HEK293 (cell line): Measurements from ENCODE around the gene GPHN.

Experiments used
- CTCF ChIA-PET: fragments of 350-600 bp; formaldehyde crosslinking; extraction: SDS; loops from one replicate; lab custom pipeline; 2021; ENCODE audit warnings: antibody characterized with exemption; lab: Yijun Ruan, JAX
- POLR2A ChIA-PET: fragments of 300-600 bp; formaldehyde crosslinking; extraction: SDS; loops from one replicate; lab custom pipeline; 2020; ENCODE audit warnings: antibody characterized with exemption, inconsistent platforms; lab: Yijun Ruan, JAX
- H3K27ac ChIP-seq: fragments of 200-500 bp; sonication (Bioruptor generic); 2 replicates; pipeline ENCODE4 v1.5.1; 2014; ENCODE audit warnings: low read depth, low read length, control low read depth, inconsistent platforms; ENCODE audit errors: extremely low read depth
- H3K36me3 ChIP-seq, 2 experiments: fragments of 200-500 bp in 1 of 2; sonication (Bioruptor generic) in 1 of 2; 1 replicate in 1 of 2; 2 replicates in 1 of 2; pipeline ENCODE4 v1.5.1; 2014 to 2017; ENCODE audit warnings: inconsistent platforms in 2 of 2, low read length in 2 of 2; ENCODE audit not compliant: control insufficient read depth in 2 of 2, insufficient read depth in 1 of 2
- H3K4me1 ChIP-seq: fragments of 200-500 bp; sonication (Bioruptor generic); 2 replicates; pipeline ENCODE4 v1.5.1; 2014; ENCODE audit warnings: mild to moderate bottlenecking, low read length, inconsistent platforms; ENCODE audit not compliant: control insufficient read depth, insufficient read depth
- H3K4me3 ChIP-seq: 2 replicates; pipeline ENCODE4 v1.5.1; 2011; ENCODE audit warnings: low read depth, mild to moderate bottlenecking, control low read depth, low read length, moderate library complexity
- H3K9me3 ChIP-seq: fragments of 200-500 bp; sonication (Bioruptor generic); 2 replicates; pipeline ENCODE4 v1.5.1; 2014; ENCODE audit warnings: low read depth, low read length, inconsistent platforms; ENCODE audit not compliant: control insufficient read depth, insufficient read depth
- PATZ1 ChIP-seq: fragments of 450-650 bp; formaldehyde crosslinking; IDR thresholded peaks from 2 replicates; pipeline ENCODE4 v1.5.1; 2016; ENCODE audit warnings: missing biosample characterization, missing genetic modification characterization
- REST ChIP-seq: fragments of 450-650 bp; formaldehyde crosslinking; IDR thresholded peaks from 2 replicates; pipeline ENCODE4 v1.5.1; 2016; ENCODE audit warnings: missing biosample characterization, missing genetic modification characterization
- WT1 ChIP-seq: fragments of 450-650 bp; formaldehyde crosslinking; IDR thresholded peaks from 2 replicates; pipeline ENCODE4 v1.5.1; 2016; ENCODE audit warnings: missing biosample characterization, missing genetic modification characterization
- YY2 ChIP-seq: fragments of 450-650 bp; formaldehyde crosslinking; IDR thresholded peaks from 2 replicates; pipeline ENCODE4 v1.5.1; 2016; ENCODE audit warnings: missing biosample characterization, missing genetic modification characterization
- ZBTB21 ChIP-seq: fragments of 450-650 bp; formaldehyde crosslinking; IDR thresholded peaks from 2 replicates; pipeline ENCODE4 v1.5.1; 2017; ENCODE audit warnings: missing biosample characterization, missing genetic modification characterization
- ZBTB44 ChIP-seq: fragments of 450-650 bp; IDR thresholded peaks from 2 replicates; pipeline ENCODE4 v1.5.1; 2018; ENCODE audit warnings: missing biosample characterization, mild to moderate bottlenecking, missing genetic modification characterization
- ZNF121 ChIP-seq: fragments of 450-650 bp; formaldehyde crosslinking; IDR thresholded peaks from 2 replicates; pipeline ENCODE4 v1.5.1; 2016; ENCODE audit warnings: missing biosample characterization, missing genetic modification characterization
- ZNF18 ChIP-seq: fragments of 450-650 bp; formaldehyde crosslinking; IDR thresholded peaks from 2 replicates; pipeline ENCODE4 v1.5.1; 2016; ENCODE audit warnings: missing biosample characterization, missing genetic modification characterization
- ZNF324 ChIP-seq: fragments of 450-650 bp; formaldehyde crosslinking; IDR thresholded peaks from 2 replicates; pipeline ENCODE4 v1.5.1; 2016; ENCODE audit warnings: missing biosample characterization, missing genetic modification characterization
- ZNF398 ChIP-seq: fragments of 450-650 bp; formaldehyde crosslinking; IDR thresholded peaks from 2 replicates; pipeline ENCODE4 v1.5.1; 2017; ENCODE audit warnings: missing biosample characterization, missing genetic modification characterization
- ZNF433 ChIP-seq: fragments of 450-650 bp; formaldehyde crosslinking; IDR thresholded peaks from 2 replicates; pipeline ENCODE4 v1.5.1; 2016; ENCODE audit warnings: missing biosample characterization, missing genetic modification characterization, low read depth
- ZNF521 ChIP-seq: fragments of 450-650 bp; formaldehyde crosslinking; IDR thresholded peaks from 2 replicates; pipeline ENCODE4 v1.5.1; 2017; ENCODE audit warnings: missing biosample characterization, mild to moderate bottlenecking, missing genetic modification characterization
- ZNF580 ChIP-seq: fragments of 450-650 bp; formaldehyde crosslinking; IDR thresholded peaks from 2 replicates; pipeline ENCODE4 v1.5.1; 2016; ENCODE audit warnings: missing biosample characterization, missing genetic modification characterization
- ZNF639 ChIP-seq: fragments of 450-650 bp; formaldehyde crosslinking; IDR thresholded peaks from 2 replicates; pipeline ENCODE4 v1.5.1; 2016; ENCODE audit warnings: missing biosample characterization, missing genetic modification characterization
- ZNF645 ChIP-seq: fragments of 450-650 bp; formaldehyde crosslinking; IDR thresholded peaks from 2 replicates; pipeline ENCODE4; 2016; ENCODE audit warnings: missing biosample characterization, missing genetic modification characterization
- ZNF658 ChIP-seq: fragments of 450-650 bp; formaldehyde crosslinking; IDR thresholded peaks from 2 replicates; pipeline ENCODE4; 2016; ENCODE audit warnings: missing biosample characterization, missing genetic modification characterization

The GPHN gene

GRCh38 chr14:66634876-66635275 lies 126.9 kb downstream of the GPHN start:
- no peak for TF ChIP-seq WT1 (tag by site-specific recombination)
- TF ChIP-seq ZNF645 (tag by site-specific recombination), result no peak
- no peak for TF ChIP-seq ZNF639 (tag by site-specific recombination)
- TF ChIP-seq YY2 (tag by site-specific recombination), result no peak
- no peak for TF ChIP-seq ZBTB21 (tag by site-specific recombination)
- no peak for TF ChIP-seq ZNF324 (tag by site-specific recombination)
- no peak for TF ChIP-seq ZNF521 (tag by site-specific recombination)
- no peak for TF ChIP-seq ZNF121
- no peak for TF ChIP-seq ZNF580
- TF ChIP-seq ZNF18 (tag by site-specific recombination), result no peak
- TF ChIP-seq PATZ1 (tag by site-specific recombination), result no peak
- TF ChIP-seq ZNF433 (tag by site-specific recombination), result no peak
- no peak for TF ChIP-seq REST
- no peak for TF ChIP-seq ZNF658 (tag by site-specific recombination)
- no peak for TF ChIP-seq ZBTB44
- TF ChIP-seq ZNF398 (tag by site-specific recombination), result no peak
- TF ChIP-seq, all 188 proteins: peak for 0
- ChIA-PET CTCF (interaction anchor here (0.9 kb wide), 1 partner anchor 23 kb away, joined by 3 read pairs; no protein-coding TSS in a partner anchor), POLR2A (no interaction called here)
- Histone ChIP-seq H3K4me3 (no peak overlapping the region), H3K4me1 (no peaks in the 10 kb centered on the region), H3K9me3 (no peaks in the 10 kb centered on the region), H3K27ac (no peak overlapping the region), H3K36me3 (no peaks in the 10 kb centered on the region)
